Regular cardiac myocyte (primary cell): ENCODE measurements around the gene C11orf91. TPM values are rescaled to one million over a fixed set of nuclear protein-coding genes. Genes with fewer than 3 reads are reported as not detected.

ENCODE experiments used
- total RNA-seq: library from RNA; depleted of rRNA; stranded (reverse); fragments of >200 nt; gene quantifications from 2 replicates; pipeline ENCODE4 v1.2.3, GENCODE V29; 2014

The C11orf91 gene
- not detected in 2 replicates for total RNA-seq

GRCh38 chr11:33700502-33701271 lies at the start of gene C11orf91:
Gene C11orf91, minus strand, starts transcription at chr11:33700826. Its CDS starts 86 bp downstream, at chr11:33700740.

GRCh38 chr11:33736148-33736812 lies 35.7 kb upstream of the C11orf91 start, which contains the start of gene CD59:
Gene CD59, minus strand, starts transcription at chr11:33736423. Its CDS starts 13,978 bp downstream, at chr11:33722445.

Other genes starting within 250 kb of the C11orf91 start
- gene CD59, start 35.6 kb upstream of the C11orf91 start, total RNA-seq: 877 and 897 TPM in 2 replicates
- gene FBXO3, start 73.7 kb upstream of the C11orf91 start, total RNA-seq: 48.9 and 49.0 TPM in 2 replicates
- gene LMO2, start 191.2 kb upstream of the C11orf91 start, total RNA-seq: 8.2 and 38.2 TPM in 2 replicates